HEK293T (cell line): ENCODE results near the gene AMDHD1.

Source experiments
- ARNT ChIP-seq: fragments of 450-650 bp; IDR thresholded peaks from 2 replicates; pipeline ENCODE4 v1.6.1; 2017; ENCODE audit warnings: mild to moderate bottlenecking
- BHLHE40 ChIP-seq: fragments of 450-650 bp; IDR thresholded peaks from 2 replicates; pipeline ENCODE4 v1.6.1; 2016; ENCODE audit warnings: mild to moderate bottlenecking, moderate library complexity, borderline replicate concordance
- FOXA1 ChIP-seq: fragments of 450-650 bp; IDR thresholded peaks from 2 replicates; pipeline ENCODE4 v1.6.1; 2016; ENCODE audit warnings: mild to moderate bottlenecking
- FOXK2 ChIP-seq: fragments of 450-650 bp; IDR thresholded peaks from 2 replicates; pipeline ENCODE4 v1.6.1; 2016; ENCODE audit warnings: mild to moderate bottlenecking
- FOXM1 ChIP-seq: fragments of 450-650 bp; IDR thresholded peaks from 2 replicates; pipeline ENCODE4 v1.6.1; 2017; ENCODE audit warnings: mild to moderate bottlenecking, borderline replicate concordance
- HDGF ChIP-seq: fragments of 450-650 bp; IDR thresholded peaks from 2 replicates; pipeline ENCODE4 v1.6.1; 2017; ENCODE audit warnings: antibody characterized with exemption, borderline replicate concordance
- L3MBTL2 ChIP-seq: fragments of 450-650 bp; conservative IDR thresholded peaks from 2 replicates; pipeline ENCODE4 v1.6.1; 2016; ENCODE audit warnings: mild to moderate bottlenecking
- SP1 ChIP-seq: fragments of 450-650 bp; IDR thresholded peaks from 2 replicates; pipeline ENCODE4 v1.6.1; 2017
- SUZ12 ChIP-seq: fragments of 450-650 bp; IDR thresholded peaks from 2 replicates; pipeline ENCODE4 v1.6.1; 2016; ENCODE audit warnings: mild to moderate bottlenecking
- TARDBP ChIP-seq: fragments of 450-650 bp; IDR thresholded peaks from 2 replicates; pipeline ENCODE4 v1.6.1; 2016

DNA sequence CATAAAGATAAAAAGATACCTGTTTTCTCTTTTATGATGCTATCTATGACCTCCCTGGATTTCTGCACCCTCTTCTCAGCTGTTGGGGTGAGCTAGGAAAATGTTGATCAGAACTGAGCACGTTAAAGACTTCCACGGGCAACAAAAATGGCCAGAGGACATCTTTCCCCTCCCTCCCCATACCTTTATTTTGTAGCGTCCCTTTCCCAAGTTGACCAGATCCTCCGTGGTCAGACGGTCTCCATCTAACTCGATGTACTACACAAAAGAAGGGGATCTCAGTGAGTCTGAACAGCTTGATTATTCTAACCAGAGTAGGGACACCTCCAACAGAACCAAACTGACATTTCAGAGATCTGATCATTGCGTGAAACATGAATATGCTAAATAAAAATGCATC is 50.8 kb downstream of the AMDHD1 start:
- TF ChIP-seq FOXA1 = no peak
- TF ChIP-seq HDGF = no peak
- no peak for TF ChIP-seq FOXM1
- TF ChIP-seq SUZ12 = no peak
- TF ChIP-seq BHLHE40 = no peak
- no peak for TF ChIP-seq FOXK2
- TF ChIP-seq TARDBP = no peak
- TF ChIP-seq SP1 = no peak
- TF ChIP-seq L3MBTL2 = no peak
- no peak for TF ChIP-seq ARNT
